ENCODE results near the gene ERV3-1. TPM values are rescaled to one million over a fixed set of nuclear protein-coding genes. Genes with fewer than 3 reads are reported as not detected.
A peak's percentile ranks its signal among the peaks of the same experiment; 100 is the strongest.

Gene ERV3-1
- total RNA-seq, 1 experiment from 2014 or later, result 13.5 TPM

- BruUV-seq (replicated peaks), result no TSS peak
- DNase-seq, result peak; percentile 65 to 75
- Mint-ChIP-seq H3K27me3 (ENCODE audit: insufficient read depth, unreplicated experiment) (no peaks in the 10 kb centered on the region), H3K9me3 (ENCODE audit: unreplicated experiment) (peaks cover 62% of the 10 kb centered on the region), H3K4me3 (ENCODE audit: unreplicated experiment) (peak overlapping the region; percentile 57), H3K36me3 (ENCODE audit: insufficient read depth, unreplicated experiment) (peaks cover 79% of the 10 kb centered on the region), H3K4me1 (ENCODE audit: low read depth, unreplicated experiment) (peaks cover 17% of the 10 kb centered on the region), H3K27ac (ENCODE audit: unreplicated experiment) (peak overlapping the region; percentile 79)
- intact Hi-C loops (cut with micrococcal nuclease; ENCODE audit: unreplicated experiment), result loop anchor here (2.0 kb wide), 1 partner anchor 39 kb away; no protein-coding TSS in a partner anchor
- POLR2A ChIA-PET, result no interaction called here
- Histone ChIP-seq H3K9me3 (peaks cover 85% of the 10 kb centered on the region), H3K36me3 (ENCODE audit: control insufficient read depth, insufficient read depth, low read length) (peaks cover 7% of the 10 kb centered on the region), H3K4me1 (peaks cover 32% of the 10 kb centered on the region), H3K4me3 (ENCODE audit: low read depth, low read length) (no peak overlapping the region), H3K27me3 (replicated peaks; ENCODE audit: control insufficient read depth, insufficient read depth, low read length) (no peaks in the 10 kb centered on the region)
- TF ChIP-seq CTCF (IDR thresholded peaks at IDR 0.05; ENCODE audit: insufficient read depth in 1 of 2, low read depth in 1 of 2, low read length in 1 of 2, severe bottlenecking in 1 of 2, unreplicated experiment in 1 of 2), result no peak
- CTCF ChIA-PET, result no interaction called here
These were observed 7.1 kb downstream of the ERV3-1 start for GRCh38 chr7:64999165-65000004.

GRCh38 chr7:64998865-64999164 lies 7.7 kb downstream of the ERV3-1 start:
- ChIA-PET POLR2A (no interaction called here), CTCF (no interaction called here)
- Histone ChIP-seq H3K4me1 (peaks cover 32% of the 10 kb centered on the region), H3K27me3 (replicated peaks; ENCODE audit: control insufficient read depth, insufficient read depth, low read length) (no peaks in the 10 kb centered on the region), H3K4me3 (ENCODE audit: low read depth, low read length) (no peak overlapping the region), H3K9me3 (peaks cover 80% of the 10 kb centered on the region), H3K36me3 (ENCODE audit: control insufficient read depth, insufficient read depth, low read length) (peaks cover 7% of the 10 kb centered on the region)
- Mint-ChIP-seq H3K27ac (ENCODE audit: unreplicated experiment) (peak overlapping the region; percentile 79), H3K27me3 (ENCODE audit: insufficient read depth, unreplicated experiment) (no peaks in the 10 kb centered on the region), H3K4me1 (ENCODE audit: low read depth, unreplicated experiment) (peaks cover 17% of the 10 kb centered on the region), H3K9me3 (ENCODE audit: unreplicated experiment) (peaks cover 67% of the 10 kb centered on the region), H3K36me3 (ENCODE audit: insufficient read depth, unreplicated experiment) (peaks cover 73% of the 10 kb centered on the region), H3K4me3 (ENCODE audit: unreplicated experiment) (peak overlapping the region; percentile 57)
- BruUV-seq (replicated peaks), result no TSS peak
- TF ChIP-seq CTCF (IDR thresholded peaks at IDR 0.05; ENCODE audit: insufficient read depth in 1 of 2, low read depth in 1 of 2, low read length in 1 of 2, severe bottlenecking in 1 of 2, unreplicated experiment in 1 of 2), result no peak
- no peak for DNase-seq
- intact Hi-C loops (cut with micrococcal nuclease; ENCODE audit: unreplicated experiment), result loop anchor here (2.0 kb wide), 1 partner anchor 40 kb away; no protein-coding TSS in a partner anchor

- Histone ChIP-seq H3K9me3 (peaks cover 71% of the 10 kb centered on the region), H3K36me3 (ENCODE audit: control insufficient read depth, insufficient read depth, low read length) (peaks cover 6% of the 10 kb centered on the region), H3K4me3 (ENCODE audit: low read depth, low read length) (no peak overlapping the region), H3K27me3 (replicated peaks; ENCODE audit: control insufficient read depth, insufficient read depth, low read length) (no peaks in the 10 kb centered on the region), H3K4me1 (peaks cover 32% of the 10 kb centered on the region)
- intact Hi-C loops (cut with micrococcal nuclease; ENCODE audit: unreplicated experiment), result loop anchor here (2.0 kb wide), 1 partner anchor 41 kb away; no protein-coding TSS in a partner anchor
- H3K27me3 Mint-ChIP-seq (ENCODE audit: insufficient read depth, unreplicated experiment), result no peaks in the 10 kb centered on the region
- H3K4me1 Mint-ChIP-seq (ENCODE audit: low read depth, unreplicated experiment), result peaks cover 16% of the 10 kb centered on the region
- POLR2A ChIA-PET, result interaction anchor here (0.6 kb wide), 1 partner anchor 8 kb away, joined by 3 read pairs; the partner anchor contains the start of gene ERV3-1
- peaks cover 65% of the 10 kb centered on the region for H3K36me3 Mint-ChIP-seq (ENCODE audit: insufficient read depth, unreplicated experiment)
- H3K27ac Mint-ChIP-seq (ENCODE audit: unreplicated experiment), result peak overlapping the region; percentile 79
- no peak for TF ChIP-seq CTCF (IDR thresholded peaks at IDR 0.05; ENCODE audit: insufficient read depth in 1 of 2, low read depth in 1 of 2, low read length in 1 of 2, severe bottlenecking in 1 of 2, unreplicated experiment in 1 of 2)
- H3K9me3 Mint-ChIP-seq (ENCODE audit: unreplicated experiment), result peaks cover 67% of the 10 kb centered on the region
- DNase-seq, result peak in 1 of 2 experiments; percentile 28
- no TSS peak for BruUV-seq (replicated peaks)
- no peak overlapping the region for H3K4me3 Mint-ChIP-seq (ENCODE audit: unreplicated experiment)
- CTCF ChIA-PET, result no interaction called here
These were observed 8.5 kb downstream of the ERV3-1 start for GRCh38 chr7:64997927-64998391.
